HS-5 (cell line): ENCODE measurements around the gene SKIL.

Experiments used
- DNase-seq: peaks from one replicate; pipeline ENCODE4 v3.0.0-alpha.2; 2012; ENCODE audit warnings: low read depth

Gene SKIL

DNA sequence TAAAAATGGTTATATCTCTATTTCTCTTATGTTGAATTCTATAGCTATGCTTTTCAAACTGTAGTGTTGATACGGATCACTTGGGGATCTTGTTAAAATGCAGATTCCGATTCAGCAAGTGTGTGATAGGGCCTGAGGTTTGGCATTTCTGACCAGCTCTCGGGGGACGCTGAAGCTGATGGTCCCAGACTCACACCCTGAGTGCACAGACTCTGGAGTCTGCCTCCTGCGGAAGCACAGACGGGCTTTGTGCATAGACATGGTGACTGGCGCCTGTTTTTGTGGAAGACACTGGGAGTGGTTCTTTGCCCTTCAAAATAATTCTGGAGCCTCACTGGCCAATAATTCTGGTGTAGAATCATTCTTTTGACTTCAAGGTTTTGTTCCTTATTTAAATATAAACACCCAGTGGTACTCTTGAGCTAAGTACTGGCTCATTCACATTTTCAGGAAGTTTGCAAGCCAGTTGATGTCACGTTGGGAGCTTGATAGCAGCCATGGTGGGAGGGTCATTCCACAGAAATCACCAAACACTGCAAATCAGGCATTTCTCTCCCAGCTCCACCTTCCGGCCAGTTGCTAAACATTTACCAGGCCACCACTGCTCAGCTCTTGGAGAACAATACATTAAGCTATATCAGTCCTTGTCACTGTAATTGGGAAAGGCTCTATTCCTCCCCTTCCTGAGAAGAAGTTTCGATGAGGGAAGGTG, 80.3 kb downstream of the SKIL start:
- no peak for DNase-seq

DNA sequence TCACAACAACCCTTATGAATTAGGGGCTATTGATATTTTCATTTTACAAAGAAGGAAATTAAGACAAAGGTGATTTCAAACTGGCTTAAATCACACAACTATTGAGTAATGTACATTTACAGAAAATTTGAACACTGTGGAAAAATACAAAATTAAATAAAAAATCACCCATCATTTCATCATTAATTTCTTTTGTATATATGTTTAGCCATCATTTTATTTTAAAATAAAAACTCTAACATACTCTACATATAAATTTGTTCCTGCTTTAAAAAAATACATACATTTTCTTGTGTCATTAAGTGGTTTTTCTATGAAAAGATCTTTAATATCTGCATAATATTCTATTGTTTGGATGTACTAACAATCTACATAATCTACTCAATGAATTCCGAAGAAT, 81.3 kb downstream of the SKIL start:
- DNase-seq = no peak

DNA sequence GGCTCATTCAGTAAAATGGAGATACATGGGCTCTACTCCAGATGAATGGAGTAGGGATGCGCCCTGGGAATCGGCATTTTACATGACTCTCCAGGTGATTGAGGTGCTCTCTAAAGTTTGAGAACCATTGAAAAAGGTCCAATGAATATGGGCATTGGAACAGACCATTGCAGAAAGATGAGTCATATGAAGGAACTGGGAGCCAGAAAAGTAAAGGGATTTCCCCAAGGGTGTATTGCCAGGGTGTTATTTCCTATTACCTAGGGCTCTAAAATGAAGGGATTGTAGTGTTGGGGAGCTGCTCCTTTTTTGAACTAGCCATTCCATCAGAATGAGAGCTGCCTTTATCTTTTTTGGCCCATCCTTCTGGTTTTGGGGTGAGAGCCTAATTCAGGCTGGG, 82.8 kb downstream of the SKIL start:
- no peak for DNase-seq

DNA sequence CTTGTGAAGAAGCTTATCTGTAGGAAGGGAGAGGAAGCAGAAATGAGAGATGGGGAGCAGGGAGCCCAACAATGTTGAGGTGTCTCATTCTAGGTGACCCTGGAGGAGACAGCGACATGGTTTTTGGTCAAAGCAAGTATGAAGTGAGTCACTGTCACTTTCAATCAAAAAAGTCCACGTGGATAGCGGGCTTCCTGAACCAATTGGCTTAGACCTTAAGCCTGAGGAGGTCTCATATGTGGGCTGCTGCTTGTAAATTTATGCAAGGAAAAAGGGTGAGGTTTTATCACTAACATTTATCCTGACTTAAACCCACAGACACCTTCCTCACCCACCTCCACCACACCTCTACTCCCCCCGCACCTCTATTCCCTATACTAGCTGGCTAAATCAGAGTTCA, 83.9 kb downstream of the SKIL start:
- DNase-seq = no peak

DNA sequence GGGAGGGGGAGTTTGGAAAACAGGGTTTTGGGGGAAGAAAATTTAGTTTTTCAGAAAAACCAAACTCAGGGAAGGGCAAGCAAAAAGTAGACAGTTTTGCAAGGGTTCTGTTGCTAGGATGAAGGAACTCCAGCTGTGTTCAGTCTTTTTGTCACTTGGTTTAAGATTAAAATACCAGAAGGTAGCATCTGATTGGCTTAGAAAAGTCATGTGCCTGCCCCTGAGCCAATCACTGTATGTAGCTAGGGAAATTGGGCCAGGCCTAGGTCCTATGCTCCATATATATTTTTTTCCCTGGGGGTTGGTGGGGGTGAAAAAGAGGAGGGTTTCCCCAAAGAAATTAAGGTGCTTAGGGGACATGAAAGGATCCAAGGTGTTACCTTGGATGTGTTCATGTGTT, 85.4 kb downstream of the SKIL start:
- no peak for DNase-seq

DNA sequence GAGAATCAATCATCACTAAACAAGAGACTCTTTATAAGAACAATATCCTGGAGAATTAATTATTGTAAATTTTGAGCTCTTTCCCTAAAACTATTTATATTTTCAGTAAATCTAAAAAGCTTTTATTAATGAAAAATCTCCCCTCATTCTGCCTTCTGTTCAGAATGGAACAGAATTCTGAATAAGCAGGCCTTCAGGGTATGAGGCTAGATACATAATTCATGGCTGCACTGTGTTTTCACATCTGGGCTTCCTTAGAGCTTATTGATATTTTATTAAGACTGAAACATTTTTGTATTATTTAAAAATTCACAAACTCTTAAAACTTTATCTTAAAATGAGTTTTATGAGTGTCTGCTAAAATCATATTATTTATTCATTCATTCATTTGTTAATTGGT, 85.9 kb downstream of the SKIL start:
- DNase-seq = no peak
